Gastrocnemius medialis (tissue), 4 donors: ENCODE measurements around the gene SMCO2.

Experiments used
- CTCF ChIP-seq, 5 experiments: fragments of 450-650 bp in 3 of 5; fragments of 200-600 bp in 2 of 5; sonication (generic) in 2 of 5; IDR thresholded peaks in 4 of 5; conservative IDR thresholded peaks in 1 of 5; 1 replicate in 4 of 5; 2 replicates in 1 of 5; pipeline ENCODE4 v1.5.1; 2016 to 2019; ENCODE audit warnings: antibody characterized with exemption in 5 of 5, mild to moderate bottlenecking in 3 of 5, moderate library complexity in 3 of 5
- POLR2A ChIP-seq, 2 donors: fragments of 450-650 bp; IDR thresholded peaks; one replicate each; pipeline ENCODE4 v1.6.1; 2017; ENCODE audit warnings: antibody characterized with exemption in 2 of 2, mild to moderate bottlenecking in 2 of 2, moderate library complexity in 2 of 2

GRCh38 chr12:27498149-27498548 lies 51.6 kb downstream of the SMCO2 start:
- TF ChIP-seq CTCF (IDR thresholded peaks at IDR 0.05 in 4 of 5, conservative IDR thresholded peaks at IDR 0.05 in 1 of 5) (no peak), POLR2A (IDR thresholded peaks at IDR 0.05) (no peak)
